ENCODE data around the gene SIX1.

Gene SIX1

DNA sequence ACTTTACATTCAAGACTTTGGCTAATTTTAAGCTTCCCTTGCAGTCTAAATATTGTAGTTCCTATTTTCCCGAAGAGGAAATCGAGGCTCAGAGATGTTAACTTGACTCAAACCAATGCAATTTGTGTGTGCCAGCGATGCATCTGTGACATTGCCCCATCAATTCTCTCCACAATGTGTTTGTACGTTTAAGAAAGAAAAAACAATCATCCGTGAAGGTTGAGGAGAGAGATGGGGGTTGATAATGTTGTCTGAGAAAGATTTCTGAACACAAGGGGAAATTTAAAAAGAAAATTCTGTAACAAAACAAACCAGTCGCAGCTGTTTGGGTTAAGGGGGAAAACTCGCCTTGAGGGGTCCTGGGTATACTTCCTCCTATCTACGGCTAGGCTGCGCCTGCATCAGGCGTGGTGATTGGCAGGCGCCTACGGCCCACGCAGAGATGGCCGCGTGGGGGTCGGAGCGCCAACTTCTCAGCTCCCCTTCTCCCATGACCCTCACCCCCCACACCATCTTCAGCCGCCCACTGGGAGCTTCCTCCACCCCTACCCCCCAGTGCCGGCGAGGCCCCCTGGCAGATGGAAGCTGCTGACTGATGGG is 12.3 kb downstream of the SIX1 start:
- TF ChIP-seq, protein P1, sequence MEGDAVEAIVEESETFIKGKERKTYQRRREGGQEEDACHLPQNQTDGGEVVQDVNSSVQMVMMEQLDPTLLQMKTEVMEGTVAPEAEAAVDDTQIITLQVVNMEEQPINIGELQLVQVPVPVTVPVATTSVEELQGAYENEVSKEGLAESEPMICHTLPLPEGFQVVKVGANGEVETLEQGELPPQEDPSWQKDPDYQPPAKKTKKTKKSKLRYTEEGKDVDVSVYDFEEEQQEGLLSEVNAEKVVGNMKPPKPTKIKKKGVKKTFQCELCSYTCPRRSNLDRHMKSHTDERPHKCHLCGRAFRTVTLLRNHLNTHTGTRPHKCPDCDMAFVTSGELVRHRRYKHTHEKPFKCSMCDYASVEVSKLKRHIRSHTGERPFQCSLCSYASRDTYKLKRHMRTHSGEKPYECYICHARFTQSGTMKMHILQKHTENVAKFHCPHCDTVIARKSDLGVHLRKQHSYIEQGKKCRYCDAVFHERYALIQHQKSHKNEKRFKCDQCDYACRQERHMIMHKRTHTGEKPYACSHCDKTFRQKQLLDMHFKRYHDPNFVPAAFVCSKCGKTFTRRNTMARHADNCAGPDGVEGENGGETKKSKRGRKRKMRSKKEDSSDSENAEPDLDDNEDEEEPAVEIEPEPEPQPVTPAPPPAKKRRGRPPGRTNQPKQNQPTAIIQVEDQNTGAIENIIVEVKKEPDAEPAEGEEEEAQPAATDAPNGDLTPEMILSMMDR (IDR thresholded peaks at IDR 0.05; ENCODE audit: extremely low read depth, insufficient read depth, missing control alignments): no peak
- in situ Hi-C loops (cut with MboI; ENCODE audit: low pct_unique_long_range_greater_than_20kb, low sequenced_read_pairs, unreplicated experiment): loop anchor here (10.0 kb wide), 1 partner anchor 618 kb away; no protein-coding TSS in a partner anchor
- DNase-seq (ENCODE audit: low spot score): no peak

DNA sequence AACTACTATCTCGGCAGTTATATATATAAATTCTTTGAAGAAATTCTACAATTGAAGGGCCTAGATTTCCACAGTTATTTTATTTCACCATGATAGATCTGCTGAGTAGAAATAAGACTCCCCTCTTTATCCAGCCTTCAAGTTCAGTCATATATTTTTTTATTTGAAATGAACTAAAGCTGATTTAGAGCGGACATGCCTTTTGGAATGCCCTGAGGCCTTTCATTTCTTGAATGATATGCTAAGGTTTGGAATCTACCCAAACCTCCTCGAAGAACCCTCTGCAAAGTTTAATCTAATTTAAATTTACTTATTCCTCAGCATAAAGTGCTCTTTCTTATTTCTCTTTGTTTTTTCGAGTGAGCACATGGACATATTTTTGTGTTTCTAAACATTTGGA is 15.1 kb downstream of the SIX1 start:
- DNase-seq (ENCODE audit: low spot score): no peak
- in situ Hi-C loops (cut with MboI; ENCODE audit: low pct_unique_long_range_greater_than_20kb, low sequenced_read_pairs, unreplicated experiment): loop anchor here (10.0 kb wide), 1 partner anchor 621 kb away; no protein-coding TSS in a partner anchor
- TF ChIP-seq, protein P1 (IDR thresholded peaks at IDR 0.05; ENCODE audit: extremely low read depth, insufficient read depth, missing control alignments): no peak

GRCh38 chr14:60632777-60633176 is 16.5 kb downstream of the SIX1 start:
- no peak for DNase-seq (ENCODE audit: low spot score)
- in situ Hi-C loops (cut with MboI; ENCODE audit: low pct_unique_long_range_greater_than_20kb, low sequenced_read_pairs, unreplicated experiment): loop anchor here (10.0 kb wide), 1 partner anchor 622 kb away; no protein-coding TSS in a partner anchor
- TF ChIP-seq, protein P1 (IDR thresholded peaks at IDR 0.05; ENCODE audit: extremely low read depth, insufficient read depth, missing control alignments): no peak

DNA sequence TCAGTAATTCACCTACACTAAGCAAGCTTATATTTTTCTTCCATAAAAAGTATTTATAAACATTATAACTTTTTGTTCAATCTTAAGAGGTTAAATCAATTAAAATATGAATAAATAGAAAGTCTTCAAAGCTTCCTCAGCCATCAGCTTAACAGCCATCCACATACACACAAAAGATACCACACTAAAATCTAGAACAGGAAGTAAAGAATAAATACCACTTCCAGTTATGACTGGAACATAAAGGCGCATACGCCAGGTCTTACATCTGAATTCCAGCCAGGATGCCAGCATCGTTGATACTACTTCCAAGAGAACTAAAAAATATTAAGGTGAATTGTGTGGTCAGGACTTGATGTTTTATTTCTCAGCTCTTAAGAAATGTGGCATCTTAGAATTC is 17.0 kb downstream of the SIX1 start:
- TF ChIP-seq, protein P1 (IDR thresholded peaks at IDR 0.05; ENCODE audit: extremely low read depth, insufficient read depth, missing control alignments): no peak
- DNase-seq (ENCODE audit: low spot score): no peak
- in situ Hi-C loops (cut with MboI; ENCODE audit: low pct_unique_long_range_greater_than_20kb, low sequenced_read_pairs, unreplicated experiment): loop anchor here (10.0 kb wide), 1 partner anchor 623 kb away; no protein-coding TSS in a partner anchor

GRCh38 chr14:60631842-60632241 is 17.4 kb downstream of the SIX1 start:
- in situ Hi-C loops (cut with MboI; ENCODE audit: low pct_unique_long_range_greater_than_20kb, low sequenced_read_pairs, unreplicated experiment): loop anchor here (10.0 kb wide), 1 partner anchor 623 kb away; no protein-coding TSS in a partner anchor
- TF ChIP-seq, protein P1 (IDR thresholded peaks at IDR 0.05; ENCODE audit: extremely low read depth, insufficient read depth, missing control alignments): no peak

DNA sequence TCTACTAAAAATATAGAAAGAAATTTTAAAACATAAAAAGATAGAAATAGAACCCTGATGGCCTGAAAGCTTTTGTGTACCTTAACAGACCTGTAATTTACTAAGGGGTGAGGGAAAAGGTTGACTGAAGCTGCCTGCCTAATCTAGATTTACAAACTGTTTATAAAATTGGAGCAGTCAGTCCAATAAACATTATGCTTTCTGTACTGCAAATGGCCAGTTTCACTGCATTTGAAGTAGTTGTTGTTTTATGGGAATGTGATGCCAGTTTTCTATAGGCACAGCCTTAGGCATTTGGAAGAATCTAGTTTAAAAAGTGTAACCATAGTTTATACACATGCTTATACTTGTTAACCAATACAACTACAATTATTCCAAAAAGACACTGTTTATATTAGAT is 19.1 kb downstream of the SIX1 start:
- TF ChIP-seq, protein P1 (IDR thresholded peaks at IDR 0.05; ENCODE audit: extremely low read depth, insufficient read depth, missing control alignments): no peak
- no peak for DNase-seq (ENCODE audit: low spot score)
- in situ Hi-C loops (cut with MboI; ENCODE audit: low pct_unique_long_range_greater_than_20kb, low sequenced_read_pairs, unreplicated experiment): loop anchor here (10.0 kb wide), 1 partner anchor 625 kb away; no protein-coding TSS in a partner anchor

More at GRCh38 chr14:60631842-60632241, 17.4 kb downstream of the SIX1 start:
- no peak for DNase-seq (ENCODE audit: low spot score)

All from GM13977 (cell line).